HepG2 (cell line): ENCODE results near the gene EIF1. TPM values are rescaled to one million over a fixed set of nuclear protein-coding genes. Genes with fewer than 3 reads are reported as not detected.
A peak's percentile ranks its signal among the peaks of the same experiment; 100 is the strongest.

Source experiments
- CBX1 ChIP-seq: IDR thresholded peaks from one replicate; pipeline ENCODE4 v1.6.1; 2016; ENCODE audit warnings: antibody characterized with exemption, low read depth
- DR1 ChIP-seq: sonication (generic); formaldehyde crosslinking; IDR thresholded peaks from 2 replicates; pipeline ENCODE4 v1.8.0; 2021; ENCODE audit warnings: mild to moderate bottlenecking, missing genetic modification reagents, inconsistent platforms
- EEA1 ChIP-seq: sonication (generic); formaldehyde crosslinking; IDR thresholded peaks from 2 replicates; pipeline ENCODE4 v1.5.1; 2020; ENCODE audit warnings: mild to moderate bottlenecking, missing genetic modification reagents, borderline replicate concordance
- JUND ChIP-seq: sonication (generic); formaldehyde crosslinking; IDR thresholded peaks from 2 replicates; pipeline ENCODE4 v1.8.0; 2022; ENCODE audit warnings: mild to moderate bottlenecking, missing genetic modification reagents
- KLF11 ChIP-seq: IDR thresholded peaks from 2 replicates; pipeline ENCODE4 v1.6.1; 2016; ENCODE audit warnings: missing compliant biosample characterization
- MED13 ChIP-seq: sonication (generic); formaldehyde crosslinking; IDR thresholded peaks from 2 replicates; pipeline ENCODE4 v1.5.0; 2020; ENCODE audit warnings: missing genetic modification reagents
- MTF1 ChIP-seq: sonication (generic); formaldehyde crosslinking; IDR thresholded peaks from 2 replicates; pipeline ENCODE4 v1.5.0; 2020; ENCODE audit warnings: missing genetic modification reagents
- NFE2 ChIP-seq: sonication (generic); formaldehyde crosslinking; IDR thresholded peaks from 2 replicates; pipeline ENCODE4 v1.4.0; 2020; ENCODE audit warnings: missing genetic modification reagents
- NONO ChIP-seq, 2 experiments: fragments of 450-650 bp in 1 of 2; sonication (generic) in 1 of 2; formaldehyde crosslinking in 1 of 2; IDR thresholded peaks in 1 of 2; conservative IDR thresholded peaks in 1 of 2; 2 replicates each; pipeline versions ENCODE4 v1.6.1 to v1.8.0; 2017 to 2022; ENCODE audit warnings: mild to moderate bottlenecking in 1 of 2, missing genetic modification reagents in 1 of 2, moderate library complexity in 1 of 2
- SIX4 ChIP-seq: sonication (generic); formaldehyde crosslinking; IDR thresholded peaks from 2 replicates; pipeline ENCODE4 v1.4.0; 2020; ENCODE audit warnings: missing genetic modification reagents
- WIZ ChIP-seq: sonication (generic); formaldehyde crosslinking; IDR thresholded peaks from 2 replicates; pipeline ENCODE4 v1.5.1; 2020; ENCODE audit warnings: mild to moderate bottlenecking, missing genetic modification reagents
- ZBTB38 ChIP-seq: sonication (generic); formaldehyde crosslinking; IDR thresholded peaks from 2 replicates; pipeline ENCODE4 v1.5.1; 2020; ENCODE audit warnings: mild to moderate bottlenecking, missing genetic modification reagents
- ZKSCAN5 ChIP-seq: sonication (generic); formaldehyde crosslinking; IDR thresholded peaks from 2 replicates; pipeline ENCODE4 v1.5.1; 2020; ENCODE audit warnings: mild to moderate bottlenecking, missing genetic modification reagents
- ZMAT3 ChIP-seq: sonication (generic); formaldehyde crosslinking; conservative IDR thresholded peaks from 2 replicates; pipeline ENCODE4 v1.7.0; 2021; ENCODE audit warnings: missing genetic modification reagents
- ZNF44 ChIP-seq: sonication (generic); formaldehyde crosslinking; IDR thresholded peaks from 2 replicates; pipeline ENCODE4 v1.5.1; 2020; ENCODE audit warnings: mild to moderate bottlenecking, missing genetic modification reagents
- ZNF557 ChIP-seq: sonication (generic); formaldehyde crosslinking; IDR thresholded peaks from 2 replicates; pipeline ENCODE4 v1.4.0; 2020; ENCODE audit warnings: missing genetic modification reagents
- ZNF598 ChIP-seq: sonication (generic); formaldehyde crosslinking; IDR thresholded peaks from 2 replicates; pipeline ENCODE4 v1.5.1; 2020; ENCODE audit warnings: mild to moderate bottlenecking, missing genetic modification reagents, borderline replicate concordance
- ZNF644 ChIP-seq: IDR thresholded peaks from 2 replicates; pipeline ENCODE4 v1.6.1; 2016; ENCODE audit warnings: low read depth
- ZNF776 ChIP-seq: sonication (generic); formaldehyde crosslinking; IDR thresholded peaks from 2 replicates; pipeline ENCODE4 v1.4.0; 2020; ENCODE audit warnings: mild to moderate bottlenecking, missing genetic modification reagents
- ZZZ3 ChIP-seq: sonication (generic); formaldehyde crosslinking; IDR thresholded peaks from 2 replicates; pipeline ENCODE4 v1.4.0; 2020; ENCODE audit warnings: missing genetic modification reagents, mild to moderate bottlenecking, borderline replicate concordance
- polyA plus RNA-seq, 8 experiments: library from polyadenylated mRNA; depleted of rRNA in 3 of 8; stranded (reverse) in 7 of 8; unstranded in 1 of 8; fragments of >200 nt; fragmentation: Illumina TruSeq in 4 of 8; extraction: Trizol in 4 of 8; gene quantifications; 2 replicates each; pipeline versions ENCODE4 v1.2.1 to v1.2.3, GENCODE V29; 2011 to 2016; ENCODE audit warnings: low read depth in 4 of 8, missing spikeins in 1 of 8, mixed read lengths in 1 of 8; ENCODE audit not compliant: insufficient read depth in 1 of 8
- total RNA-seq, 5 experiments: library from RNA; depleted of rRNA; stranded (reverse); fragments of >200 nt; fragmentation: Illumina TruSeq; extraction: Trizol; gene quantifications; 2 replicates each; pipeline ENCODE4 v1.2.3, GENCODE V29; 2016; ENCODE audit warnings: low read depth in 1 of 5
- TF ChIP-seq, protein P1 (sequence below): sonication (generic); formaldehyde crosslinking; IDR thresholded peaks from 2 replicates; pipeline ENCODE4 v1.8.1; 2023; ENCODE audit warnings: mild to moderate bottlenecking, missing genetic modification reagents, borderline replicate concordance
- TF ChIP-seq, protein P2 (sequence below): sonication (generic); formaldehyde crosslinking; IDR thresholded peaks from 2 replicates; pipeline ENCODE4 v1.8.1; 2022; ENCODE audit warnings: low read depth, mild to moderate bottlenecking, missing genetic modification reagents
- TF ChIP-seq, protein P3 (sequence below): sonication (generic); formaldehyde crosslinking; IDR thresholded peaks from 2 replicates; pipeline ENCODE4 v1.8.0; 2022; ENCODE audit warnings: missing genetic modification reagents, low read depth, mild to moderate bottlenecking, borderline replicate concordance
- TF ChIP-seq, protein P4 (sequence below): sonication (generic); formaldehyde crosslinking; IDR thresholded peaks from 2 replicates; pipeline ENCODE4 v1.4.0; 2020; ENCODE audit warnings: missing genetic modification reagents

EIF1 gene
- total and polyA plus RNA-seq, 2 of the 13 experiments (the other 11 are each of a cell fraction or from before 2014, with no cell fraction given) = 147 to 517 TPM

DNA sequence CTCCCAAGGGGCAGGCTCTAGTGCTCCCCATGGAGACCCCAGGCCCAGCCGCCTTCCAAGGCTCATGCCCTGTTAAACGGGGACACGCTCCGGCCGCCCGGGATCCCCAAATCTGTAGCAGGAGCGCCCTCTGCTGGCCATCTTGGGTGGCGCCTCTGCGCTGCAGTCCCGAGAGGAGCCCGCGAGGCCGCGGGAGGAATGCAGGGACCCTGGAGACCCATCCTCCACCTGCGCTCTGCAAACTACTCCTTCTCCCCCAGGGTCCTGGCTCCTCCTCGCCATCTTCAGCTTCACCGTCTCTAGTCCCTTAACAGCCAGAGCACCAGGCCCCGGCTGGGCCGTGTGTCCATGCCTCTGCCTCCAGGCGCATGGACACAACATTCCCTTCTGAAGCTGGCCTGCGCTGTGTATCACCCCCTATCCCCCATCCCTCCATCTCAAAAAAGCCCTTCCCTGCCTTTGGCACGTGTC, 40.7 kb upstream of the EIF1 start (continued):
- 0 out of 2 replicates have a peak, but pooled peaks have one; percentile 77 for TF ChIP-seq WIZ (CRISPR knock-in tag)
- TF ChIP-seq ZMAT3 (CRISPR knock-in tag) = no peak
- no peak for TF ChIP-seq DR1
- no peak for TF ChIP-seq ZNF598 (CRISPR knock-in tag)
- no peak for TF ChIP-seq NFE2 (CRISPR knock-in tag)
- no peak for TF ChIP-seq ZNF557 (CRISPR knock-in tag)
- peak; percentile 72; the same call in 1 of the 2 replicates for TF ChIP-seq EEA1 (CRISPR knock-in tag)
- no peak for TF ChIP-seq MTF1 (CRISPR knock-in tag)
- TF ChIP-seq, protein P1, sequence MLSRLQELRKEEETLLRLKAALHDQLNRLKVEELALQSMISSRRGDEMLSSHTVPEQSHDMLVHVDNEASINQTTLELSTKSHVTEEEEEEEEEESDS = no peak
- TF ChIP-seq, protein P2, sequence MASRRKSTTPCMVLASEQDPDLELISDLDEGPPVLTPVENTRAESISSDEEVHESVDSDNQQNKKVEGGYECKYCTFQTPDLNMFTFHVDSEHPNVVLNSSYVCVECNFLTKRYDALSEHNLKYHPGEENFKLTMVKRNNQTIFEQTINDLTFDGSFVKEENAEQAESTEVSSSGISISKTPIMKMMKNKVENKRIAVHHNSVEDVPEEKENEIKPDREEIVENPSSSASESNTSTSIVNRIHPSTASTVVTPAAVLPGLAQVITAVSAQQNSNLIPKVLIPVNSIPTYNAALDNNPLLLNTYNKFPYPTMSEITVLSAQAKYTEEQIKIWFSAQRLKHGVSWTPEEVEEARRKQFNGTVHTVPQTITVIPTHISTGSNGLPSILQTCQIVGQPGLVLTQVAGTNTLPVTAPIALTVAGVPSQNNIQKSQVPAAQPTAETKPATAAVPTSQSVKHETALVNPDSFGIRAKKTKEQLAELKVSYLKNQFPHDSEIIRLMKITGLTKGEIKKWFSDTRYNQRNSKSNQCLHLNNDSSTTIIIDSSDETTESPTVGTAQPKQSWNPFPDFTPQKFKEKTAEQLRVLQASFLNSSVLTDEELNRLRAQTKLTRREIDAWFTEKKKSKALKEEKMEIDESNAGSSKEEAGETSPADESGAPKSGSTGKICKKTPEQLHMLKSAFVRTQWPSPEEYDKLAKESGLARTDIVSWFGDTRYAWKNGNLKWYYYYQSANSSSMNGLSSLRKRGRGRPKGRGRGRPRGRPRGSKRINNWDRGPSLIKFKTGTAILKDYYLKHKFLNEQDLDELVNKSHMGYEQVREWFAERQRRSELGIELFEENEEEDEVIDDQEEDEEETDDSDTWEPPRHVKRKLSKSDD = no peak
- TF ChIP-seq, protein P3, sequence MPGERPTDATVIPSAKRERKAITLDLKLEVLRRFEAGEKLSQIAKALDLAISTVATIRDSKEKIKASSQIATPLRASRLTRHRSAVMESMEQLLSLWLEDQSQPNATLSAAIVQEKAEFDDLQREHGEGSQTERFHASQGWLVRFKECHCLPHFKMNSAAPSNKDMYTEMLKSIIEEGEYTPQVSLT (CRISPR knock-in tag) = no peak
- no peak for TF ChIP-seq NONO (IDR thresholded peaks at IDR 0.05)
- no peak for TF ChIP-seq NONO (CRISPR knock-in tag; conservative IDR thresholded peaks at IDR 0.05)
- no peak for TF ChIP-seq ZNF44
- no peak for TF ChIP-seq ZNF776 (CRISPR knock-in tag)
- no peak for TF ChIP-seq ZKSCAN5
- TF ChIP-seq JUND (CRISPR knock-in tag) = no peak
- no peak for TF ChIP-seq CBX1
- TF ChIP-seq, protein P4, sequence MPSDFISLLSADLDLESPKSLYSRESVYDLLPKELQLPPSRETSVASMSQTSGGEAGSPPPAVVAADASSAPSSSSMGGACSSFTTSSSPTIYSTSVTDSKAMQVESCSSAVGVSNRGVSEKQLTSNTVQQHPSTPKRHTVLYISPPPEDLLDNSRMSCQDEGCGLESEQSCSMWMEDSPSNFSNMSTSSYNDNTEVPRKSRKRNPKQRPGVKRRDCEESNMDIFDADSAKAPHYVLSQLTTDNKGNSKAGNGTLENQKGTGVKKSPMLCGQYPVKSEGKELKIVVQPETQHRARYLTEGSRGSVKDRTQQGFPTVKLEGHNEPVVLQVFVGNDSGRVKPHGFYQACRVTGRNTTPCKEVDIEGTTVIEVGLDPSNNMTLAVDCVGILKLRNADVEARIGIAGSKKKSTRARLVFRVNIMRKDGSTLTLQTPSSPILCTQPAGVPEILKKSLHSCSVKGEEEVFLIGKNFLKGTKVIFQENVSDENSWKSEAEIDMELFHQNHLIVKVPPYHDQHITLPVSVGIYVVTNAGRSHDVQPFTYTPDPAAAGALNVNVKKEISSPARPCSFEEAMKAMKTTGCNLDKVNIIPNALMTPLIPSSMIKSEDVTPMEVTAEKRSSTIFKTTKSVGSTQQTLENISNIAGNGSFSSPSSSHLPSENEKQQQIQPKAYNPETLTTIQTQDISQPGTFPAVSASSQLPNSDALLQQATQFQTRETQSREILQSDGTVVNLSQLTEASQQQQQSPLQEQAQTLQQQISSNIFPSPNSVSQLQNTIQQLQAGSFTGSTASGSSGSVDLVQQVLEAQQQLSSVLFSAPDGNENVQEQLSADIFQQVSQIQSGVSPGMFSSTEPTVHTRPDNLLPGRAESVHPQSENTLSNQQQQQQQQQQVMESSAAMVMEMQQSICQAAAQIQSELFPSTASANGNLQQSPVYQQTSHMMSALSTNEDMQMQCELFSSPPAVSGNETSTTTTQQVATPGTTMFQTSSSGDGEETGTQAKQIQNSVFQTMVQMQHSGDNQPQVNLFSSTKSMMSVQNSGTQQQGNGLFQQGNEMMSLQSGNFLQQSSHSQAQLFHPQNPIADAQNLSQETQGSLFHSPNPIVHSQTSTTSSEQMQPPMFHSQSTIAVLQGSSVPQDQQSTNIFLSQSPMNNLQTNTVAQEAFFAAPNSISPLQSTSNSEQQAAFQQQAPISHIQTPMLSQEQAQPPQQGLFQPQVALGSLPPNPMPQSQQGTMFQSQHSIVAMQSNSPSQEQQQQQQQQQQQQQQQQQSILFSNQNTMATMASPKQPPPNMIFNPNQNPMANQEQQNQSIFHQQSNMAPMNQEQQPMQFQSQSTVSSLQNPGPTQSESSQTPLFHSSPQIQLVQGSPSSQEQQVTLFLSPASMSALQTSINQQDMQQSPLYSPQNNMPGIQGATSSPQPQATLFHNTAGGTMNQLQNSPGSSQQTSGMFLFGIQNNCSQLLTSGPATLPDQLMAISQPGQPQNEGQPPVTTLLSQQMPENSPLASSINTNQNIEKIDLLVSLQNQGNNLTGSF (CRISPR knock-in tag) = no peak
- no peak for TF ChIP-seq ZNF644 (CRISPR knock-in tag)
- no peak for TF ChIP-seq SIX4 (CRISPR knock-in tag)
- TF ChIP-seq KLF11 (CRISPR knock-in tag) = peak; percentile 64; the same call in 1 of the 2 replicates
- no peak for TF ChIP-seq ZBTB38
- no peak for TF ChIP-seq MED13
- TF ChIP-seq ZZZ3 (CRISPR knock-in tag) = no peak
